ENCODE results near the gene DEXI.
"Not testable (repeated sequence)": the region's sequence is repeated elsewhere in the genome, so short reads cannot be mapped to it uniquely, and the experiment has no call there.

Gene DEXI

DNA sequence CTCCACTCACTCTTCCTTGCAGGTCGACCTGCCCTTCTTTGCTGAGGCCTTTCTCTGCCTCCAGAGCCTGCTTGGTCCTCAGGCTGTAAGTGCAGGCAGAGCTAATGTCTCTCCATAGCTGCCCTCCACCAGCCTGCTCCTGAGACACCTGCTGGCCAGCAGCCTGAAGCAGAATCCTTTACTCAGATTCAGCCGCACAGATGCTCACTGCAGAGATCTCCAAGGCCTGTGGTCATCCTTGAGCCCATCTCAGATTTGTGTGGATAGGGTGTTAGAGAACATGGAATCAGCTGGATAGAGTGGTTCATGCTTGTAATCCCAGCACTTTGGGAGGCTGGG is 11.5 kb downstream of the DEXI start:
- no peak for DNase-seq (ENCODE audit: low spot score)
- TF ChIP-seq, protein P1, sequence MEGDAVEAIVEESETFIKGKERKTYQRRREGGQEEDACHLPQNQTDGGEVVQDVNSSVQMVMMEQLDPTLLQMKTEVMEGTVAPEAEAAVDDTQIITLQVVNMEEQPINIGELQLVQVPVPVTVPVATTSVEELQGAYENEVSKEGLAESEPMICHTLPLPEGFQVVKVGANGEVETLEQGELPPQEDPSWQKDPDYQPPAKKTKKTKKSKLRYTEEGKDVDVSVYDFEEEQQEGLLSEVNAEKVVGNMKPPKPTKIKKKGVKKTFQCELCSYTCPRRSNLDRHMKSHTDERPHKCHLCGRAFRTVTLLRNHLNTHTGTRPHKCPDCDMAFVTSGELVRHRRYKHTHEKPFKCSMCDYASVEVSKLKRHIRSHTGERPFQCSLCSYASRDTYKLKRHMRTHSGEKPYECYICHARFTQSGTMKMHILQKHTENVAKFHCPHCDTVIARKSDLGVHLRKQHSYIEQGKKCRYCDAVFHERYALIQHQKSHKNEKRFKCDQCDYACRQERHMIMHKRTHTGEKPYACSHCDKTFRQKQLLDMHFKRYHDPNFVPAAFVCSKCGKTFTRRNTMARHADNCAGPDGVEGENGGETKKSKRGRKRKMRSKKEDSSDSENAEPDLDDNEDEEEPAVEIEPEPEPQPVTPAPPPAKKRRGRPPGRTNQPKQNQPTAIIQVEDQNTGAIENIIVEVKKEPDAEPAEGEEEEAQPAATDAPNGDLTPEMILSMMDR (IDR thresholded peaks at IDR 0.05; ENCODE audit: extremely low read depth, missing control alignments), result no peak

DNA sequence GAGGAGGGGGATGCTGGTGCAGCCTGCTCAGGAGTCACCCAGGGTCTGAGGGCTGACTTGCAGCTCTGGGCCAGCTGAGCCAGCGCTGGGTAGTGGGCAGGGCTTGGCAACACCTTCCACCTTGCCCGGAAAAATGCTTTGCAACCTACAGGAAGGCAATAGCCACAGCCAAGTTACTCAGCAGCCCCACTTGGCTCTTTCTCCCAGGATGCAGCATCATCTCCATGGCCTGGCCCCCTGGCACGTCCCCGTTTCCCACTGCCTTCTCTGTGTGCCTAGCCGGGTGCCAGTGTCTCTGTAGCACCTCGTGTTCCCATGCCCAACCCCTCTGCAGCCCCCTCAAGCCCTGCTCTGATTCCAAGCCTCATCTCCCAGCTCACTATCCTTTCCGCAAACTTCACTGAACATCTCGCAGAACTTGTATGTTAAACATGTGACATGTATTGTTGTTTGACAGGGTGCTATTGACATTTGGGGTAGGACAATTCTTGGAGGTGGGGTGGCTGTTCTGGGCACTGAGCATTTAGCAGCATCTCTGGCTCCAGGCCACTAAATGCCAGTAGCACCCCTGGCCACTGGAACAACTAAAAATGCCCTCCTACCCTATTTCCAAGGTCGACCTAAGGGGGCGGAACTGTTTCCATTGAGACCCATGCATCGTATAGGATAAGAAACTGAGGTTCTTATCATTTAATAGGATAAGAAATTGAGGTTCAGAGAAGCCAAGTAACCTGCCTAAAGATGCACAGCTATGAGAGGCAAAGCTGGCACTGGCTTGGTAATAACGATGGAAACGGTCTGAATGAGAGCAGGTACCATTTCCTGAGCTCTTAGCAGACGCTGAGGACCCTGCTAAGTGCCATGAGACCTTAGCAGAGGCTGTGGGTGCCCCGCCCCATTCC is 12.2 kb downstream of the DEXI start:
- TF ChIP-seq, protein P1 (IDR thresholded peaks at IDR 0.05; ENCODE audit: extremely low read depth, missing control alignments), result no peak
- DNase-seq (ENCODE audit: low spot score), result no peak

DNA sequence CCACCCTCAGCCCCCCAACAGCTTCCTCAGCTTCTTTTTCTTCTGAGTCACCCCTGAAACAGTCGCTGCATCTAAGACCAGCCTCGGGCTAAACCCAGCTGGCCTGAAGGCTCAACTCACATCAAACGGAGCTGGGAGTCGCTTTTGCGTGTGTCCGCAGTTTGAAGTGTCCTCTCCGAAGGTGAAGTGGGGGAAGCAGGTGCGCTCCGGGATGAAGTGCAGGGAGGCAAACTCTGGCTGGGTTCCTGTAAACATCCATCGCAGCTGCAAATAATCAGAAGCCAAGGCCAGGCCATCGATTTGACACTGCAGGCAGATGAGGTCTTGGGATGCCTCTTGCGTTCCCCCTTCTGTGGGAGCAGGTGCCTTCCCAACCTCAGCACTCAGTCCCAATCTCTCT is 13.2 kb downstream of the DEXI start:
- DNase-seq (ENCODE audit: low spot score), result not testable (repeated sequence)

DNA sequence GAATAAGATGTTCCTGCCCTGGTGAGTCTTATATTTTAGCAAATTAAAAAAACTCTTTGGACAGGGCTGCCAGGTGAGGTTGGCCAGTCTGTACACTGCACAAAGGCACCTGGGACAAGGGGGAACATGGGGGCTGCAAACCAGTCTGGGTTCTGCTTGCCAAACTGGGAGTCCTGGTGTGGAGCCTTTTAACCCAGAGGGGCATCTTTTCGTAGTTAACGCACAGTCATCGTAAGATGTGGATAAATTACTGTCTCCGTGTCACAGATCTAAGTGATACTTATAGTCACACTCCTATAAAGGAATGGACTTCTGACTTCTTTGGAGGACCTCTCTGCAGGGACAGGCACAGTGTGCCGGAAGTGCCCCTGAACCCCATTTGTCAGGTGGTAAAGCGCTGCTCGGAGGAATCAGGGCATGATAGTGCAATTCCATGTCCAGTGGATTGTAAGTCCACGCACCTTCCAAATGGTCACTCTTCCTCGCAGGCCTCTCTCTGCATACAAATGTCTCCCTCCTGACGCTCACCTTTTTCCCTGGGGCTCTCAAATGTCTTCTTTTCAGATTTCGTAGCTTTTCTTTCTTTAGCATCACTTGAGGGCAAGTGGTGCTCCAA is 14.7 kb downstream of the DEXI start:
- DNase-seq (ENCODE audit: low spot score), result no peak
- TF ChIP-seq, protein P1 (IDR thresholded peaks at IDR 0.05; ENCODE audit: extremely low read depth, missing control alignments), result no peak

DNA sequence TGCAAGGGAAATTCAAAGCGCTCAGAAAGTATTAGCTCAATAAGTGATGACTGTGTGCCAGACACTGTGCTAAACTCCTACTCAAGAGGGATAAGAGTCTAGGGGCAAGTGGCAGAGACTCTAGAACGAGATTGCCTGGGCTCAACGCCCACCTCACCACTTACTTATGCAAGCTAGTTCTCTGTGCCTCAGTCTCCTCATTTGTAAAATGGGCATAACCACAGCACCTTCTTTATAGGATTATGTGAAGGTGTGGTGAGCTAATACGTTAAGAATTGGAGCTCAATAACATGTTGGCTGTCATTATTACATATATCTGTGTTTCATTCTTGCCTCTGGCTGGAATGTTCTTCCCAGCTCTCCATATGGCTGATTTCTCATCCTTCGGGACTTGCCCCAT is 15.4 kb downstream of the DEXI start:
- no peak for DNase-seq (ENCODE audit: low spot score)
- TF ChIP-seq, protein P1 (IDR thresholded peaks at IDR 0.05; ENCODE audit: extremely low read depth, missing control alignments), result no peak

DNA sequence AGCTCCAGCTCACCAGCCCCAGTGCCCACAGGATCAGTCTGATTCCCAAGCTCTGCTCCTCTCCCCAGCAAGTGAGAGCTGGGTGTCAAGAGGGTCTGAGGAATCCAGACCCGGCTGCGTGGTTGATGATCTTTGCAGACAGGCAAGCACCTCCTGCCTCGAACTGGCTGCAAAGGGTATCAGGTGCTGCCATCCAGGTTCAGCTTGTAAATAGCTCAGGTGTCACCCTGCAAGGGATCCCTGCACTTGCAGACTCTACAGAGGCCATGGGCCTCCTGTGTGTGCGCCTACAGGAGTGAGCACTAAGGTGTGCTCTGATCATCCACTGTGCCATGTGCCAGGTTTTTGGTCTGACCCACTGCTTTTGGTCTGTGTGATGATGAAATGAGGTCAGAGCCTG is 16.2 kb downstream of the DEXI start:
- no peak for DNase-seq (ENCODE audit: low spot score)
- TF ChIP-seq, protein P1 (IDR thresholded peaks at IDR 0.05; ENCODE audit: extremely low read depth, missing control alignments), result no peak

DNA sequence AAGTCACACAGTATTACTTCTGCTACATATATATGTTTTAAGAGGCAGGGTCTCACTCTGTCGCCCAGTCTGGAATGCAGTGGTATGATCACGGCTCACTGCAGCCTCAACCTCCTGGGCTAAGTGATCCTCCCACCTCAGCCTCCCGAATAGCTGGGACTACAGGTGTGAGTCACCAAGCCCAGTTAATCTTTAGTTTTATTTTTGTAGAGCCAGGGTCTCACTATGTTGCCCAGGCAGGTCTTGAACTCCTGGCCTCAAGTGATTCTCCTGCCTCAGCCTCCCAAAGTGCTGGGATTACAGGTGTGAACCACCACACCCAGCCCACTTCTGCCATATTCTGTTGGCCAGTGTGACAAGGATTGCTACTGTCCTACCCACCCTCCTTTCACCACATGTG is 17.0 kb downstream of the DEXI start:
- DNase-seq (ENCODE audit: low spot score), result not testable (repeated sequence)

DNA sequence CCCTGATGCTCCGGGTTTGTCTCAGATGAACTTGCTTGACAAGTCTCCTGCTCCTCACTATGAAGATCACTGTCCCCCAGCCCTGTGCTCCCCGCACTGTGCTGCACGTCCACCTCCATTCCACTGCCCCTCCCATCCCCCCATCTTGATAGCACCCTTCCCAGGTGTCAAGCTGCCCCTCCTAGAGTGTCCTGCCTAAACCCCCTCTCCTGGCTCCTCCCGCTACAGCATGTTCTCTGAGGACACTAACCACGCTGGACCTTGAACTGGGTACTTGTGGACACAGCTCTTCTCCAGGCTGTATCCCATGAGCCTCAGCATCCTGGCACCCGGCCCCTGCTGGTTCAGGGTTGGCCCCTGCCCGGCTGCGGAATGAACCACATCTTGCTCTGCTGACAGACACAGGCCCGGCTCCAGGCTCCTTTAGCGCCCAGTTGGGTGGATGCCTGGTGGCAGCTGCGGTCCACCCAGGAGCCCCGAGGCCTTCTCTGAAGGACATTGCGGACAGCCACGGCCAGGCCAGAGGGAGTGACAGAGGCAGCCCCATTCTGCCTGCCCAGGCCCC is 18.5 kb downstream of the DEXI start:
- no peak for DNase-seq (ENCODE audit: low spot score)
- TF ChIP-seq, protein P1 (IDR thresholded peaks at IDR 0.05; ENCODE audit: extremely low read depth, missing control alignments), result no peak

All from GM20000 (cell line).